ENCODE data around the gene TRMT10C.

The TRMT10C gene

GRCh38 chr3:101521211-101521701 is 40.4 kb upstream of the TRMT10C start:
- TF ChIP-seq CTCF (conservative IDR thresholded peaks at IDR 0.05; ENCODE audit: low read depth, low read length), result no peak
- no peak overlapping the region for H3K4me3 ChIP-seq (ENCODE audit: low read length)
- no peak for DNase-seq (ENCODE audit: low read depth)

- no peak overlapping the region for H3K4me3 ChIP-seq (ENCODE audit: low read length)
- TF ChIP-seq CTCF (conservative IDR thresholded peaks at IDR 0.05; ENCODE audit: low read depth, low read length), result no peak
- no peak for DNase-seq (ENCODE audit: low read depth)
Measured at GRCh38 chr3:101527441-101527840, 34.2 kb upstream of the TRMT10C start.

- TF ChIP-seq CTCF (conservative IDR thresholded peaks at IDR 0.05; ENCODE audit: low read depth, low read length), result no peak
- DNase-seq (ENCODE audit: low read depth), result no peak
Measured at GRCh38 chr3:101527906-101528305, 33.8 kb upstream of the TRMT10C start.

DNA sequence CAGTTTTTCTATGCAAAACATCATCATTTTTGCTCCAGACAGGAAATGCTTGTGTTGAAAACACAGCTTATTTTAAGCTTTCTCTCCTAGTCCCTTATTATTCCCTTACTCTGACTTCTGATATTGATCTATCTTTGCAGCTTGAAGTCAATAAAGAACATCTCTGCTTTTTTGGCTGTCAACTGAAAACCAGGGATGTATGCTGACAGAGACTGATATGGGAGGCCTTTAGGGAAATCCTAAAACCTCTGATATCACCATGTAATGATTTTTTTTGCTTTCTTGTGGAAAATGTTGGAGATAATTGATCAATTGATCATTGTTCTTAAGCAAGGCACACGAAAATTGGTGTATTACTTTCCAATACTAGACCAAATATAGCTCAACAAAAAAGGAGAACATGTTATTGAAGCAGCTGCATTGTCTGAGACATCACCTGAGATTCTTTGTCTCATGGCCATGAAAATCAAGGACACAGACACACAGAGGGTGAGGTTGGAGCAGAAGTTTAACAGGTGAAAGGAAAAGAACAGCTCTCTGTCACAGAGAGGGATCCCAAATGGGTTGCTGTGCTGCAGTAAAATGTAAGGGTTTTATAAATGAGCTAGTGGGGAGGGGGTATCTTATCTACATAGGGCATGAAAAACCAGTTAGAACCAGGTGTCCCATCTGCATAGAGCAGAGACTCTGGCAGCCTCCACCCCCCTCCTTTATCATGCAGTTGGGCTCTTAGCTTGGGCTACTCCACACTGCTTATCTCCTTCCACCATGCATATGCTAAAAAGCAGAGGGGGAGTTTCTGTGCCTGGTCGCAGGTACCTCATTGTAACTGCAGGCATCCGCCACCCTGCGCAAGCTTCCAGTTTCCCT is 31.6 kb upstream of the TRMT10C start:
- no peak for DNase-seq (ENCODE audit: low read depth)
- TF ChIP-seq CTCF (conservative IDR thresholded peaks at IDR 0.05; ENCODE audit: low read depth, low read length), result no peak
- H3K4me3 ChIP-seq (ENCODE audit: low read length), result no peak overlapping the region

More at GRCh38 chr3:101527906-101528305, 33.8 kb upstream of the TRMT10C start:
- H3K4me3 ChIP-seq (ENCODE audit: low read length), result no peak overlapping the region

GRCh38 chr3:101530686-101531047 is 31.0 kb upstream of the TRMT10C start:
- TF ChIP-seq CTCF (conservative IDR thresholded peaks at IDR 0.05; ENCODE audit: low read depth, low read length), result no peak
- no peak for DNase-seq (ENCODE audit: low read depth)
- no peak overlapping the region for H3K4me3 ChIP-seq (ENCODE audit: low read length)

DNA sequence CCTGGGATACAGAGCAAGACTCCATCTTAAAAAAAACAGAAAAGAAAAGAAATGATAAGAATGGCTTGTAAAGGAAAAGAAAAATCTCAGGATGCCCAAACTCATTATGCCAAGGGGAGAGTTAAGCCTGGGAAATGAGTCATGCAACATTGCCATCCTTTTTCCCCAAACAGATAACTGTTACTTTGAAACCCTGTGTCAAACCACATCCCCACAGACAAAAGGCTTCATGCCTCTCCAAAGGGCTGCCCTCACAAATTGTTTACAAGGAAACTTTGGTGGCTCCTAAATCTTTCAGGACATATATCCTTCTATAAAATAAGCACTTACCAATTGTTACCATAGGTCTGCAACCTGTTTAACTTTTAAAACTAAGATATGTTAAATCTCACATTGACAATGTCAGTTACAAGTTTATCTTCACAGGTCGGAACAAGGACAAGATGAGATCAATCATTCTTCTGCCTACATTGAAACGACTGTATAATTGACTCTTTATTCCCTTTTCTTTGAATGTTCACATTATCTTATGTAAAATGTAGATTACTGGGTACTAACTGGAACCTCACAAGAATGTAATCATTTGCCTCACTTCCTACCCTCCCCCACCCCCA is 30.1 kb upstream of the TRMT10C start:
- no peak overlapping the region for H3K4me3 ChIP-seq (ENCODE audit: low read length)
- no peak for TF ChIP-seq CTCF (conservative IDR thresholded peaks at IDR 0.05; ENCODE audit: low read depth, low read length)
- no peak for DNase-seq (ENCODE audit: low read depth)

All from retinal pigment epithelial cell (primary cell).